SK-N-SH (cell line): Measurements from ENCODE around the gene RARRES1. TPM values are rescaled to one million over a fixed set of nuclear protein-coding genes. Genes with fewer than 3 reads are reported as not detected.

Experiments
- CTCF ChIA-PET: fragments of 300-600, 350-600 bp; formaldehyde crosslinking; extraction: SDS; loops from one replicate; lab custom pipeline; 2021; lab: Yijun Ruan, JAX
- POLR2A ChIA-PET: fragments of 350-600 bp; sonication (Branson Sonifier 250); formaldehyde crosslinking; extraction: SDS; loops from one replicate; lab custom pipeline; 2020; ENCODE audit warnings: antibody characterized with exemption, inconsistent platforms; lab: Yijun Ruan, JAX
- DNase-seq: peaks from one replicate; pipeline ENCODE4 v3.0.0; 2012
- H2AFZ ChIP-seq: fragments of 200-600 bp; sonication (generic); 2 replicates; pipeline ENCODE4 v1.8.1; 2016; ENCODE audit warnings: antibody characterized with exemption, mild to moderate bottlenecking, low read depth
- H3F3A ChIP-seq: fragments of 200-600 bp; sonication (generic); replicated peaks from 2 replicates; pipeline ENCODE3; 2016; ENCODE audit warnings: antibody characterized with exemption, mild to moderate bottlenecking; ENCODE audit not compliant: insufficient read depth
- H3K27ac ChIP-seq, 2 experiments: fragments of 200-500 bp in 1 of 2; fragments of 200-600 bp in 1 of 2; sonication (Bioruptor generic) in 1 of 2; sonication (generic), shearing (Covaris generic) in 1 of 2; 2 replicates each; pipeline versions ENCODE4 v1.5.1 to v1.6.1; 2014 to 2016; ENCODE audit warnings: low read depth in 2 of 2, inconsistent platforms in 1 of 2, low read length in 1 of 2, mild to moderate bottlenecking in 1 of 2, mixed read lengths in 1 of 2
- H3K27me3 ChIP-seq: fragments of 200-600 bp; sonication (generic), shearing (Covaris generic); 2 replicates; pipeline ENCODE4 v1.6.1; 2016; ENCODE audit warnings: mixed run types; ENCODE audit not compliant: insufficient read depth
- H3K36me3 ChIP-seq, 2 experiments: fragments of 200-500 bp in 1 of 2; fragments of 200-600 bp in 1 of 2; sonication (Bioruptor generic) in 1 of 2; sonication (generic) in 1 of 2; replicated peaks in 1 of 2; 2 replicates each; pipeline versions ENCODE3 to v1.5.1; 2014 to 2016; ENCODE audit warnings: low read length in 1 of 2, mild to moderate bottlenecking in 1 of 2; ENCODE audit not compliant: insufficient read depth in 2 of 2, control insufficient read depth in 1 of 2
- H3K4me1 ChIP-seq, 2 experiments: fragments of 200-500 bp in 1 of 2; fragments of 200-600 bp in 1 of 2; sonication (Bioruptor generic) in 1 of 2; sonication (generic), shearing (Covaris generic) in 1 of 2; 2 replicates each; pipeline versions ENCODE4 v1.5.1 to v1.6.1; 2014 to 2016; ENCODE audit warnings: low read depth in 1 of 2, low read length in 1 of 2, mixed run types in 1 of 2; ENCODE audit not compliant: insufficient read depth in 2 of 2, control insufficient read depth in 1 of 2
- H3K4me2 ChIP-seq: fragments of 200-600 bp; sonication (generic), shearing (Covaris generic); 2 replicates; pipeline ENCODE4 v1.6.1; 2017; ENCODE audit warnings: mixed run types
- H3K4me3 ChIP-seq, 2 experiments: fragments of 200-500 bp in 1 of 2; fragments of 200-600 bp in 1 of 2; sonication (Bioruptor generic) in 1 of 2; sonication (generic), shearing (Covaris generic) in 1 of 2; 2 replicates each; pipeline versions ENCODE4 v1.5.1 to v1.8.1; 2014 to 2016; ENCODE audit warnings: low read depth in 2 of 2, inconsistent platforms in 1 of 2, low read length in 1 of 2, mild to moderate bottlenecking in 1 of 2, mixed read lengths in 1 of 2, moderate library complexity in 1 of 2
- H3K79me2 ChIP-seq: fragments of 200-600 bp; sonication (generic); 2 replicates; pipeline ENCODE4 v1.8.1; 2017; ENCODE audit warnings: mild to moderate bottlenecking; ENCODE audit not compliant: insufficient read depth
- H3K9ac ChIP-seq: fragments of 200-600 bp; sonication (generic); 2 replicates; pipeline ENCODE4 v1.6.1; 2017; ENCODE audit warnings: mixed run types
- H3K9me2 ChIP-seq: fragments of 200-600 bp; sonication (generic); 2 replicates; pipeline ENCODE4 v1.6.1; 2017; ENCODE audit warnings: mixed run types
- H3K9me3 ChIP-seq: fragments of 200-600 bp; sonication (generic); 2 replicates; pipeline ENCODE4 v1.6.1; 2017; ENCODE audit warnings: mixed run types, mild to moderate bottlenecking, moderate library complexity
- H4K20me1 ChIP-seq: fragments of 200-600 bp; sonication (generic); 2 replicates; pipeline ENCODE4 v1.6.1; 2017; ENCODE audit warnings: mild to moderate bottlenecking, mixed run types; ENCODE audit not compliant: insufficient read depth
- ELF1 ChIP-seq: IDR thresholded peaks from 2 replicates; pipeline ENCODE4 v1.4.0; 2012
- EP300 ChIP-seq, 2 experiments: IDR thresholded peaks; 2 replicates each; pipeline versions ENCODE4 v1.4.0 to v1.6.1; 2012; ENCODE audit warnings: borderline replicate concordance in 1 of 2, low read depth in 1 of 2, low read length in 1 of 2
- EZH2phosphoT487 ChIP-seq: fragments of 200-600 bp; sonication (generic); IDR thresholded peaks from 2 replicates; pipeline ENCODE4 v1.6.1; 2017; ENCODE audit warnings: low read depth, mixed run types, mild to moderate bottlenecking, antibody characterized with exemption, moderate library complexity, borderline replicate concordance
- FOSL2 ChIP-seq: IDR thresholded peaks from 2 replicates; pipeline ENCODE4 v1.4.0; 2012; ENCODE audit warnings: low read depth, mild to moderate bottlenecking, moderate library complexity, borderline replicate concordance
- FOXJ3 ChIP-seq: sonication (generic); formaldehyde crosslinking; IDR thresholded peaks from 2 replicates; pipeline ENCODE4 v1.5.1; 2020; ENCODE audit warnings: mild to moderate bottlenecking, missing genetic modification reagents
- GABPA ChIP-seq: IDR thresholded peaks from 2 replicates; pipeline ENCODE4 v1.4.0; 2012; ENCODE audit warnings: low read depth, mild to moderate bottlenecking
- GATA2 ChIP-seq: sonication (generic); formaldehyde crosslinking; IDR thresholded peaks from 2 replicates; pipeline ENCODE4 v1.5.0; 2020; ENCODE audit warnings: mild to moderate bottlenecking, missing genetic modification reagents
- MEF2A ChIP-seq: IDR thresholded peaks from 2 replicates; pipeline ENCODE4 v1.4.0; 2012; ENCODE audit warnings: low read depth, borderline replicate concordance
- NRF1 ChIP-seq: IDR thresholded peaks from 2 replicates; pipeline ENCODE4 v1.6.1; 2012; ENCODE audit warnings: low read depth, mild to moderate bottlenecking, low read length
- RAD21 ChIP-seq: IDR thresholded peaks from 2 replicates; pipeline ENCODE4 v1.6.1; 2012; ENCODE audit warnings: mild to moderate bottlenecking, low read length
- RXRA ChIP-seq: IDR thresholded peaks from 2 replicates; pipeline ENCODE4 v1.4.0; 2012; ENCODE audit warnings: low read depth, mild to moderate bottlenecking, borderline replicate concordance
- SIN3A ChIP-seq: IDR thresholded peaks from 2 replicates; pipeline ENCODE4 v1.6.1; 2012; ENCODE audit warnings: low read depth, mild to moderate bottlenecking, low read length, moderate library complexity, borderline replicate concordance
- SMC3 ChIP-seq: IDR thresholded peaks from 2 replicates; pipeline ENCODE4 v1.6.1; 2012; ENCODE audit warnings: low read depth, low read length, improper control_type of control experiment
- TAF1 ChIP-seq: IDR thresholded peaks from 2 replicates; pipeline ENCODE4 v1.6.1; 2012; ENCODE audit warnings: low read depth, mild to moderate bottlenecking, low read length, moderate library complexity, borderline replicate concordance
- TCF12 ChIP-seq: IDR thresholded peaks from 2 replicates; pipeline ENCODE4 v1.4.0; 2012
- TEAD4 ChIP-seq: IDR thresholded peaks from 2 replicates; pipeline ENCODE4 v1.4.0; 2012; ENCODE audit warnings: mild to moderate bottlenecking, borderline replicate concordance; ENCODE audit not compliant: insufficient read depth
- YY1 ChIP-seq: IDR thresholded peaks from 2 replicates; pipeline ENCODE4 v1.4.0; 2012; ENCODE audit warnings: low read depth, mild to moderate bottlenecking
- WGBS: methylation state at CpG from one replicate; pipeline ENCODE4 v1.1.6; 2017; ENCODE audit warnings: low lambda C conversion rate; 5-methylcytosine and 5-hydroxymethylcytosine counted together
- polyA plus RNA-seq, 3 experiments: library from polyadenylated mRNA; depleted of rRNA; stranded (reverse); fragments of >200 nt; gene quantifications; 2 replicates each; pipeline ENCODE4 v1.2.3, GENCODE V29; 2012
- TF ChIP-seq, protein P1 (sequence below): IDR thresholded peaks from 2 replicates; pipeline ENCODE4 v1.4.0; 2012; ENCODE audit warnings: low read depth
- TF ChIP-seq, protein P2 (sequence below): fragments of 200-600 bp; sonication (generic); IDR thresholded peaks from 2 replicates; pipeline ENCODE4 v1.6.1; 2017; ENCODE audit warnings: antibody characterized with exemption, mild to moderate bottlenecking, moderate library complexity
- TF ChIP-seq, protein P3 (sequence below): fragments of 150-350 bp; IDR thresholded peaks from 2 replicates; pipeline ENCODE4 v1.6.1; 2017; ENCODE audit warnings: antibody characterized with exemption, low read length, low read depth, borderline replicate concordance
- TF ChIP-seq, protein P4 (sequence below): IDR thresholded peaks from 2 replicates; pipeline ENCODE4 v1.4.0; 2012; ENCODE audit warnings: low read depth, borderline replicate concordance

The RARRES1 gene
- polyA plus RNA-seq, 1 of the 3 experiments (the other 2 are of a cell fraction): 0.15 TPM

DNA sequence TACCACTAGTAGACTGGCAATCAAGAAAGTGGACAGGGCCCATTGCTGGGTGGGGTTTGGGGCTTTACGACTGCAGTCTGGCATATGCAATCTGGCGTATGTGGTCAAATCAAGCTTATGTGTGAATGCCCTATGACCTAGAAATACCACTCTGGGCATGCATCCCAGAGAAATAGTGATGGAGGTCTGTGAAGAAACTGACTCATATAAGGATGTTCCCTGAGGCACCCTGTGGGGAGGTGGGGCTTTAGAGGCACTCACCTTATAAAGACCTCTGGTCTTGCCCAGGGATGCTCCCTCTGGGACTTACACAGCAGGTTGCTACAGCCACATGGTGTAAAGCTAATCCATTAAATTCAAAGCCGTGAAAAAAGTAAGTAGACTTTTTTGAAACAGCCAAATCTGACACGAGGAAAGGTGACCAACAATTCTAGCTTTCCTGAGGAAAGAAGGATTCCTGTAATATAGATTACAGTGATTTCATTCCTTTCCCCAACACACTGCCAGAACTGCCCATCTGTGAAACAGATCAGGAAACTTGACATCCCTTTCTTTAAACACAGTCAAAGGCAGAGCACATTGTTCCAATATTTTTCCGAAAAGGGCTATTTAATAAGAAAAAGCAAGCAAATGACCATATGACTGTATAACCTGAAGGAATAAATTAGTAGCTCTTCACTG lies 13.6 kb downstream of the RARRES1 start (continued):
- TF ChIP-seq YY1 (no peak), GATA2 (CRISPR knock-in tag) (no peak), NRF1 (no peak), TEAD4 (no peak), EP300 (IDR thresholded peaks at IDR 0.05; ENCODE audit: borderline replicate concordance in 1 of 2, low read depth in 1 of 2, low read length in 1 of 2) (peak in 1 of 2 experiments; percentile 22; a peak in 1 of 4 replicates)
- TF ChIP-seq, protein P1, sequence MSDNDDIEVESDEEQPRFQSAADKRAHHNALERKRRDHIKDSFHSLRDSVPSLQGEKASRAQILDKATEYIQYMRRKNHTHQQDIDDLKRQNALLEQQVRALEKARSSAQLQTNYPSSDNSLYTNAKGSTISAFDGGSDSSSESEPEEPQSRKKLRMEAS: no peak
- TF ChIP-seq, all 33 proteins: peak for 6

DNA sequence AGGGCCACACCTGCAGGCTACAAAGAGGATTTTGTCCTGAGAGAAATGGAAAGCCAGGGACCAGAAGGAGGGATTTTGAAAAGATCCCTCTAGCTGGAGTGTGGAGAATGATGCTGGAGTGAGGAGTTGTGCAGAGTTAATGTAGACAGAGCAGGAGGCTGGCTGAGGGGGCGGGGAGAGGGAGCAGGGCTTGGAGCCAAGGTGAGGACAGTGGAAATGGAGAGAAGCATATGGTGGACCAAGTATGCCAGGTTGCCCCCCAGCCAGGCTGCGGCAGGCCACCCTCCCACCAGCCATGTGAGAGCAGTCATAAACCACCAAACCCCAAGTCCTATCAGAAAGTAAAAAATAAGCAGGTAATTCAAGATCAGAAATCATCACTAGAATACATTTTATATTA lies 14.7 kb downstream of the RARRES1 start:
- no peaks in the 10 kb centered on the region for H4K20me1 ChIP-seq
- H3K9ac ChIP-seq: no peak overlapping the region
- no peaks in the 10 kb centered on the region for H3K9me2 ChIP-seq
- peaks cover 0 to 6% of the 10 kb centered on the region in 2 experiments for H3K36me3 ChIP-seq
- H3K9me3 ChIP-seq: no peaks in the 10 kb centered on the region
- POLR2A ChIA-PET: no interaction called here
- no peak for DNase-seq
- H3K79me2 ChIP-seq: no peaks in the 10 kb centered on the region
- H3K4me2 ChIP-seq: peak overlapping the region; percentile 5
- no peak for TF ChIP-seq SMC3
- no peak for TF ChIP-seq GABPA
- no peak overlapping the region for H2AFZ ChIP-seq
- H3K27ac ChIP-seq: no peak overlapping the region
- peaks cover 10% of the 10 kb centered on the region for H3F3A ChIP-seq
- peaks cover 6 to 26% of the 10 kb centered on the region in 2 experiments for H3K4me1 ChIP-seq
- H3K4me3 ChIP-seq: no peak overlapping the region
- no peaks in the 10 kb centered on the region for H3K27me3 ChIP-seq
- CTCF ChIA-PET: interaction anchor here (1.8 to 2.9 kb wide), 3 partner anchors 11 to 72 kb away, joined by 6 to 16 read pairs (median 11); no protein-coding TSS in a partner anchor
- WGBS: 96% methylated on average over 2 of the region's 2 CpGs

DNA sequence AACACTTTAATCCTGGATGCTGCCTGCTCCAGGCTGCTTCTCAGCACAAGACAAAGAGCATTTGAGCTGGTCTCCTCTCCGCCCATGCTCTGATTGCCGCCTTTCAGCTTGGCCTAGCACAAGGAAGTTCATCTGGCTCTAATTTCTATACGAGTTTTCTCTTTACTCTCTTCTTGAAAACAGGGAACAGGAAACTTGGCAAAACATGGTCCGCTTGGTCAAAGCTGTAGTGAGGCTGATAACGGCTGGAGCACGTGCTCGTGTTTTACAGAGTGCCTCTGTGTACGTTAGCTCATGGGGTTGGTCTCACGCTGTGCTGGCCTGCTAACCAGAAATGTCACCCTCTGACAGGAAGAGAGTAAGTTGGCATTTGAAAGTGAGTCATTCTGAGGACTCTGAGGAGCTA lies 19.2 kb downstream of the RARRES1 start:
- POLR2A ChIA-PET: no interaction called here
- H4K20me1 ChIP-seq: no peaks in the 10 kb centered on the region
- CTCF ChIA-PET: interaction anchor here (1.0 to 2.5 kb wide), 5 partner anchors 15 to 88 kb away, joined by 3 to 11 read pairs (median 4); no protein-coding TSS in a partner anchor
- peaks cover 5 to 28% of the 10 kb centered on the region in 2 experiments for H3K4me1 ChIP-seq
- DNase-seq: no peak
- WGBS: 86% methylated on average over 9 of the region's 9 CpGs
- no peak overlapping the region for H3K4me2 ChIP-seq
- H3K4me3 ChIP-seq: no peak overlapping the region
- H2AFZ ChIP-seq: no peak overlapping the region
- peak overlapping the region in 1 of 2 experiments; percentile 42; a peak in 1 of 4 replicates for H3K27ac ChIP-seq
- peaks cover 18% of the 10 kb centered on the region for H3F3A ChIP-seq
- no peaks in the 10 kb centered on the region for H3K9me2 ChIP-seq
- H3K9ac ChIP-seq: no peak overlapping the region
- H3K27me3 ChIP-seq: no peaks in the 10 kb centered on the region
- H3K79me2 ChIP-seq: no peaks in the 10 kb centered on the region
- H3K36me3 ChIP-seq: peaks cover 3 to 8% of the 10 kb centered on the region in 2 experiments
- H3K9me3 ChIP-seq: no peaks in the 10 kb centered on the region
- TF ChIP-seq ELF1 (no peak), EP300 (IDR thresholded peaks at IDR 0.05; ENCODE audit: borderline replicate concordance in 1 of 2, low read depth in 1 of 2, low read length in 1 of 2) (no peak), RAD21 (no peak), GABPA (no peak), GATA2 (CRISPR knock-in tag) (no peak), EZH2phosphoT487 (no peak), YY1 (no peak), FOSL2 (no peak; the same call in 1 of the 2 replicates), FOXJ3 (CRISPR knock-in tag) (no peak), TAF1 (no peak), SMC3 (no peak), RXRA (no peak), MEF2A (no peak), TCF12 (no peak), SIN3A (no peak)
- TF ChIP-seq, protein P2, sequence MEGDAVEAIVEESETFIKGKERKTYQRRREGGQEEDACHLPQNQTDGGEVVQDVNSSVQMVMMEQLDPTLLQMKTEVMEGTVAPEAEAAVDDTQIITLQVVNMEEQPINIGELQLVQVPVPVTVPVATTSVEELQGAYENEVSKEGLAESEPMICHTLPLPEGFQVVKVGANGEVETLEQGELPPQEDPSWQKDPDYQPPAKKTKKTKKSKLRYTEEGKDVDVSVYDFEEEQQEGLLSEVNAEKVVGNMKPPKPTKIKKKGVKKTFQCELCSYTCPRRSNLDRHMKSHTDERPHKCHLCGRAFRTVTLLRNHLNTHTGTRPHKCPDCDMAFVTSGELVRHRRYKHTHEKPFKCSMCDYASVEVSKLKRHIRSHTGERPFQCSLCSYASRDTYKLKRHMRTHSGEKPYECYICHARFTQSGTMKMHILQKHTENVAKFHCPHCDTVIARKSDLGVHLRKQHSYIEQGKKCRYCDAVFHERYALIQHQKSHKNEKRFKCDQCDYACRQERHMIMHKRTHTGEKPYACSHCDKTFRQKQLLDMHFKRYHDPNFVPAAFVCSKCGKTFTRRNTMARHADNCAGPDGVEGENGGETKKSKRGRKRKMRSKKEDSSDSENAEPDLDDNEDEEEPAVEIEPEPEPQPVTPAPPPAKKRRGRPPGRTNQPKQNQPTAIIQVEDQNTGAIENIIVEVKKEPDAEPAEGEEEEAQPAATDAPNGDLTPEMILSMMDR: no peak
- TF ChIP-seq, protein P3, sequence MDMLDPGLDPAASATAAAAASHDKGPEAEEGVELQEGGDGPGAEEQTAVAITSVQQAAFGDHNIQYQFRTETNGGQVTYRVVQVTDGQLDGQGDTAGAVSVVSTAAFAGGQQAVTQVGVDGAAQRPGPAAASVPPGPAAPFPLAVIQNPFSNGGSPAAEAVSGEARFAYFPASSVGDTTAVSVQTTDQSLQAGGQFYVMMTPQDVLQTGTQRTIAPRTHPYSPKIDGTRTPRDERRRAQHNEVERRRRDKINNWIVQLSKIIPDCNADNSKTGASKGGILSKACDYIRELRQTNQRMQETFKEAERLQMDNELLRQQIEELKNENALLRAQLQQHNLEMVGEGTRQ: no peak
- TF ChIP-seq, protein P4, sequence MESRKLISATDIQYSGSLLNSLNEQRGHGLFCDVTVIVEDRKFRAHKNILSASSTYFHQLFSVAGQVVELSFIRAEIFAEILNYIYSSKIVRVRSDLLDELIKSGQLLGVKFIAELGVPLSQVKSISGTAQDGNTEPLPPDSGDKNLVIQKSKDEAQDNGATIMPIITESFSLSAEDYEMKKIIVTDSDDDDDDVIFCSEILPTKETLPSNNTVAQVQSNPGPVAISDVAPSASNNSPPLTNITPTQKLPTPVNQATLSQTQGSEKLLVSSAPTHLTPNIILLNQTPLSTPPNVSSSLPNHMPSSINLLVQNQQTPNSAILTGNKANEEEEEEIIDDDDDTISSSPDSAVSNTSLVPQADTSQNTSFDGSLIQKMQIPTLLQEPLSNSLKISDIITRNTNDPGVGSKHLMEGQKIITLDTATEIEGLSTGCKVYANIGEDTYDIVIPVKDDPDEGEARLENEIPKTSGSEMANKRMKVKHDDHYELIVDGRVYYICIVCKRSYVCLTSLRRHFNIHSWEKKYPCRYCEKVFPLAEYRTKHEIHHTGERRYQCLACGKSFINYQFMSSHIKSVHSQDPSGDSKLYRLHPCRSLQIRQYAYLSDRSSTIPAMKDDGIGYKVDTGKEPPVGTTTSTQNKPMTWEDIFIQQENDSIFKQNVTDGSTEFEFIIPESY: no peak
